GM21447 (cell line): ENCODE measurements around the gene IRF2BP1.
"Not testable (repeated sequence)": the region's sequence is repeated elsewhere in the genome, so short reads cannot be mapped to it uniquely, and the experiment has no call there.

Experiments used
- ATAC-seq: cut with Tn5 transposase; IDR thresholded peaks from one replicate; pipeline ENCODE4 v1.9.1; 2021; ENCODE audit not compliant: unreplicated experiment

Gene IRF2BP1

GRCh38 chr19:45902651-45903625, 17.0 kb upstream of the IRF2BP1 start:
- peak; percentile 82 for ATAC-seq

- no peak for ATAC-seq
These were observed 16.1 kb upstream of the IRF2BP1 start, which contains the start of gene MYPOP for GRCh38 chr19:45901912-45902650. TSS of gene MYPOP (minus strand) at chr19:45902613. CDS start at chr19:45901773, 840 bp downstream.

GRCh38 chr19:45901432-45901911, 15.5 kb upstream of the IRF2BP1 start:
- ATAC-seq = no peak

- no peak for ATAC-seq
These were observed 14.9 kb upstream of the IRF2BP1 start for GRCh38 chr19:45900738-45901431.

- no peak for ATAC-seq
These were observed 14.1 kb upstream of the IRF2BP1 start for GRCh38 chr19:45899919-45900589.

- no peak for ATAC-seq
These were observed 13.3 kb upstream of the IRF2BP1 start for GRCh38 chr19:45899253-45899652.

- no peak for ATAC-seq
These were observed 11.4 kb upstream of the IRF2BP1 start for GRCh38 chr19:45897261-45897812.

GRCh38 chr19:45895983-45896599, 10.2 kb upstream of the IRF2BP1 start:
- ATAC-seq = not testable (repeated sequence)

- no peak for ATAC-seq
These were observed 9.6 kb upstream of the IRF2BP1 start for GRCh38 chr19:45895519-45895972.

GRCh38 chr19:45890877-45891276, 4.9 kb upstream of the IRF2BP1 start:
- ATAC-seq = no peak

- ATAC-seq = no peak
These were observed 3.4 kb upstream of the IRF2BP1 start for GRCh38 chr19:45889210-45889885.

- ATAC-seq = no peak
These were observed 1.3 kb upstream of the IRF2BP1 start for GRCh38 chr19:45887200-45887710.

GRCh38 chr19:45886427-45887199, 672 bp upstream of the IRF2BP1 start:
- ATAC-seq = peak; percentile 48

GRCh38 chr19:45884682-45885555, 1.0 kb downstream of the IRF2BP1 start:
- ATAC-seq = no peak

- no peak for ATAC-seq
These were observed 1.9 kb downstream of the IRF2BP1 start for GRCh38 chr19:45883881-45884681.

- no peak for ATAC-seq
These were observed 2.4 kb downstream of the IRF2BP1 start for GRCh38 chr19:45883586-45883880.
